MV-4-11 (cell line): ENCODE measurements around the gene TBC1D13.
"Not testable (repeated sequence)": the region's sequence is repeated elsewhere in the genome, so short reads cannot be mapped to it uniquely, and the experiment has no call there.

ENCODE experiments used
- DNase-seq: peaks from one replicate; lab custom pipeline; 2025; lab: John Stamatoyannopoulos, UW

The TBC1D13 gene

DNA sequence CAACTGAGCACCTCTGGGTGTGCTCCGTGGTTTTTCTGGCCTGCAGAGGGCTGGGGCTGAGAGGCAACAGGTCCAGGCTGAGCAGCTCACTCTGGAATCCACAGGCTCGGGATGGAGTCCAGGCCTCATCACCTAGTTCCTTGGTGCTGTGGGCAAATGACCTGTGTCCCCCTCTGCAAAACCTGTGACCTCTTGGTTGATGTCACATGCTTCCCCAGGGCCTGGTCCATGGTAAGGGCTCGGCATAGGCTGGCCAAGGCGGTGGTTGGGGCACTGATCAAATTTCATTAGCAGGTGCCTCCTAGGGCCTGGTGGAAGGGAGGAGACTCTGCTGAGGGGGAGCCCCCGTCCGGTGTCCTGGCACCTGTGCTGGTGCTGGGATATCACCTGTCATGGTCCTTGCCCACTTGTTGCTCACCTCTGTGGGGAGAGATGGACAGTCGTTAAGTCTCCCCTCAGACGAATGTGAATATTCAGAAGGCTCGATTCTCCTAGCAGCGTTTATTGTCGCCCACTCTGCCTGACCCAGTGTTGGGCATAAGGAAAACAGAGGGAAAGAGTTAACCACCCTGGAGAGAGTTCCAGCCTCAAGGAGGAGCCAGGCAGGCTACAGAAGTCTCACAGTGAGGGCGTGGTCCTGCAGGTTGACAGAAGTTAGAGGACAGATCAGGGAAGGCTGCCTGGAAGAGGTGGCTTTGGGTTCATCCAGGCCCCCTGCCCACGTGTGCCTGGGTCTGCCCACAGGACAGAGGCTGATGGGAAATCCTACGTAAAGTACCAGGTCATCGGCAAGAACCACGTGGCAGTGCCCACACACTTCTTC lies 34.7 kb downstream of the TBC1D13 start:
- DNase-seq, result no peak

- no peak for DNase-seq
Observed at GRCh38 chr9:128822407-128823042, 35.5 kb downstream of the TBC1D13 start.

- DNase-seq, result no peak
Observed at GRCh38 chr9:128823362-128823902, 36.4 kb downstream of the TBC1D13 start.

GRCh38 chr9:128823903-128824406 lies 36.9 kb downstream of the TBC1D13 start:
- DNase-seq, result no peak

DNA sequence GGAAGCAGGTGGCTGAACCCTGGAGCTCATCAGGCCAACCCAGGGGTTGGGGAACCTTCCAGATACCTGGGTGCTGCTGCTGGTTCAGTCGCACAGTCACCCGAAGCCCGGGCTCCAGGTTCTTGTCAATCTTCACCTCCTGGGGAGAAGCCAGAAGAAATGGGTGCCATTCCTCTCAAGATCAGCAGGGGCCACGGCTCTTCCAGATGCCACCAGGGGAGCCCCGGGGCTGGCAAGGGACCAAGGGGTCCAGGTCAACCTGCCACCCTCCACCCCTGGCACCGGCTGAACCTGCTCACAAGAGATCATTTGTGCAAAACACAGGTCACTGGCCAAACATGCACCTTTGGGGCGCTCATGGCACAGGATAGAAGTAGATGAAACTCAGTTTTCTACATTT lies 37.9 kb downstream of the TBC1D13 start:
- DNase-seq, result no peak

GRCh38 chr9:128825923-128826700 lies 39.1 kb downstream of the TBC1D13 start:
- DNase-seq, result no peak

- no peak for DNase-seq
Observed at GRCh38 chr9:128828267-128828666, 41.2 kb downstream of the TBC1D13 start.

- DNase-seq, result no peak
Observed at GRCh38 chr9:128828719-128829452, 41.8 kb downstream of the TBC1D13 start.

DNA sequence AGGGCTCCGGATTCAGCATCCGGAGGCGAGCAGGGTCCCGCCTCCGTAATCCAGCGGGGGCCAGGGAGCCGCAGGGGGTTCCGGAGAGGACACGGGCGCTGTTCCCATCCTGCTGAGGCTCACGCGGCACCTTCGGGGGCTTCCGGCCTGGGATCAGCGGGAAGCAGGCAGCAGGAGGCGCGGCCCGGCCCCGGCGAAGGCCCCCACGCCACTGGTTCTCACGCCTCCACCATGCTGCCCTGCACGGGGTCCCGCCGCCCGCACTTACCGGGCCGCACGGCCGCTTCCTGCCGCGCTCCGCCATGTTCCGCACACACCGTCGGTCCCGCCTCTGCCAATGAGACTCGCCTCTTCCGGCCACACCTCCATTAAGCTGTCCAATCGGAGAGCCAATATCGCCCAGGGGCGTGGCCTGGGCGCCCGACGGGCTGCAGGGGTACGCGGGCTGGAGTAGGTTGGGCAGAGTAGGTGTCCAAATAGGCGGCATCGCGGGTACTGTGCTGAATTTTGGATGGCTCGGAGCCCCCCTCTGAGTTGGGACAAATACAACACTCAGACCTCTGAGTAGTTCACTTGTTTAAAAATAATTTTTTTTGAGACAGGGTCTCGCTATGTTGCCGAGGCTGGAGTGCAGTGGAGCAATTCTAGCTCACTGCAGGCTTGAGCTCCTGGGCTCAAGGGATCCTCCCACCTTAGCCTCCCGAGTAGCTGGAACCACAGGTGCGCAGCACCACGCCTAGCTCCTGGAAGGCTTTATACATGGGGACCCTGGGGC lies 42.6 kb downstream of the TBC1D13 start, which contains the start of gene SPOUT1:
SPOUT1 (minus strand) TSS at position 318 of the 775 bp plus-strand sequence; CDS start at position 304, 14 bp downstream.
- peak; percentile 92 for DNase-seq

GRCh38 chr9:128833696-128834095 lies 46.6 kb downstream of the TBC1D13 start:
- no peak for DNase-seq

GRCh38 chr9:128835246-128836210 lies 48.5 kb downstream of the TBC1D13 start:
- DNase-seq, result peak; percentile 15

DNA sequence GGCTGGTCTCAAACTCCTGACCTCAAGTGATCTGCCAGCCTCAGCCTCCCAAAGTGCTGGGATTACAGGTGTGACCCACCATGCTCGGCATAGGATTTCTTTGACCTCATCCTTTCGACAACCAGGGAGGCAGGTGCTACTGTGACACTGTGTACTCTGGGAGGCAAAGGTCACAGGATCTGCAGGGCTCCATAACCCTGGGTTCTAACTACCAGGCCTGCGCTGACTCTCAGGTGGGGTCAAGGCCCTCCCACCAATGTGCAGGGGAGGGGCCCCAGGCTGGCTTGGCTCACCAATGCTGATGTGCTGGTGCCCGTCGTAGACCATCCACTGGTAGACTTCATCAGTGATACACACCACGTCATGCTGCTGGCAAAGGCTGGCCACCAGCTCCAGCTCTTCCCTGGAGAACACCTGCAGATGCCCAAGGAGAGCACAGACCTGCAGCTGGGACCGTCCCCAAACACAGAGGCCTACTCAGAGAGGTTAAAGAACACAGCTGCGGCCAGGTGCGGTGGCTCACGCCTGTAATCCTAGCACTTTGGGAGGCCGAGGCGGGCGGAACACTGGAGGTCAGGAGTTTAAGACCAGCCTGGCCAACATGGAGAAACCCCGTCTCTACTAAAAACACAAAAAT lies 49.6 kb downstream of the TBC1D13 start:
- no peak for DNase-seq

DNA sequence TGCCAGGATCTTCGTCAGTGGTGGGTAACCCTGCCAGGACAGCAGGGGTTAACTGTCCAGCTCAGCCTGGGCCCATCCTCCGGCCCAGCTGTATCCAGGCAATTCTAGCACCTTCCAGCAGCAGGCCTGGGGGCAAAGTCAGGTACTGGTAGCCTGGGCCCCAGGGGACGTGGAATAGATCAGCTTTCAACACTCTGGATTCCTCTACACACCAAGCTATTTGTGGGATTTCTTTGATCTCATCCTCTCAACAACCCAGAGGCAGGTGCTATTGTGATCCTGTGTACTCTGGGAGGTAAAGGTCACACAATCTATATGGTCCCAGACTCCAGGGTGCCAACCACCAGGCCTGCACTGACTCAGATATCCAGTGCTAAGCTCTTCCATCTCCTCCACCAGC lies 51.3 kb downstream of the TBC1D13 start:
- DNase-seq, result no peak

GRCh38 chr9:128840524-128840923 lies 53.5 kb downstream of the TBC1D13 start:
- DNase-seq, result no peak

DNA sequence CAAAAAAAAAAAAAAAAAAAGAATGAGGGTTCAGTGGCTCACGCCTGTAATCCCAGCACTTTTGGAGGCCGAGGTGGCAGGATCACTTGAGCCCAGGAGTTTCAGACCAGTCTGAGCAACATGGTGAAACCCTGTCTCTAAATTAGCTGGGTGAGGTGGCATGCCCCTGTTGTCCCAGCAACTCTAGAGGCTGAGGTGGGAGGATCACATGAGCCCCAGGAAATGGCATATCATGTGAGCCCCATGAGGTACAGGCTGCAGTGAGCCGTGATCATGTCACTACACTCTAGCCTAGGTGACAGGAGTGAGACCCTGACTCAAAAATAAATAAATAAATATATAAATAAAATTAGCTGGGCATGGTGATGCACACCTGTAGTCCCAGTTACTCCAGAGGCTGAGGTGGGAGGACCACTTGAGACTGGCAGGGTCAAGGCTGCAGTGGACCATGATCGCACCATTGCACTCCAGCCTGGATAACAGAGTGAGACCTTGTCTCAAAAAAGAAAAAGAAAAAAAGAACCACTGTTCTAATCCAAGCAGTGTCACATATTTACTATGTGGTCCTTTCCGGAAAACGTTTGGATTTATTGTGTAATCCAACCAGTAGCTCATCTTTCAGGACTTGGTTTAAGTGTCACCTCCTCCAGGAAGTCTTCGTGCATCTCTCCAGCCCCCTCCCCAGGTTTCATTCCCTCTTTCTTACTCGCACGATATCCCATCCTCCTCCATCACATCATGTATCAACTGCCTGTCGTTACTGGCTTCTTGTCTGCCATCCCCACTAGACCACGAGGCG lies 54.8 kb downstream of the TBC1D13 start:
- DNase-seq, result no peak

DNA sequence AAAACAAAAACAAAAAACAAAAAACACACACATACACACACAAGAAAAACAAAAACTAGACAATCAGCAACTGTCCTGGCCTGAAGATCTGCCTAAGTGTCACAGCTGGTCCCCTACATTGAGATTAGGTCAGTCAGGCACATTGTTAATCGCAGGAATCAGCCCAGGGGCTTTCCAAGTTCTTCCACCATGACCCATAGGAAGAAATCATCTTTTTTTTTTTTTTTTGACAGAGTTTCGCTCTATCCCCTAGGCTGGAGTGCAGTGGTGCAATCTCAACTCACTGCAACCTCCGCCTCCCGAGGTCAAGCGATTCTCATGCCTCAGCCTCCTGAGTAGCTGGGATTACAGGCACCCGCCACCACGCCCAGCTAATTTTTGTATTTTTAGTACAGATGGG lies 56.1 kb downstream of the TBC1D13 start:
- not testable (repeated sequence) for DNase-seq

- DNase-seq, result no peak
Observed at GRCh38 chr9:128845186-128845931, 58.3 kb downstream of the TBC1D13 start.
